Measurements from ENCODE around the gene SYNDIG1.
"Not testable (repeated sequence)": the region's sequence is repeated elsewhere in the genome, so short reads cannot be mapped to it uniquely, and the experiment has no call there.

Gene SYNDIG1

DNA sequence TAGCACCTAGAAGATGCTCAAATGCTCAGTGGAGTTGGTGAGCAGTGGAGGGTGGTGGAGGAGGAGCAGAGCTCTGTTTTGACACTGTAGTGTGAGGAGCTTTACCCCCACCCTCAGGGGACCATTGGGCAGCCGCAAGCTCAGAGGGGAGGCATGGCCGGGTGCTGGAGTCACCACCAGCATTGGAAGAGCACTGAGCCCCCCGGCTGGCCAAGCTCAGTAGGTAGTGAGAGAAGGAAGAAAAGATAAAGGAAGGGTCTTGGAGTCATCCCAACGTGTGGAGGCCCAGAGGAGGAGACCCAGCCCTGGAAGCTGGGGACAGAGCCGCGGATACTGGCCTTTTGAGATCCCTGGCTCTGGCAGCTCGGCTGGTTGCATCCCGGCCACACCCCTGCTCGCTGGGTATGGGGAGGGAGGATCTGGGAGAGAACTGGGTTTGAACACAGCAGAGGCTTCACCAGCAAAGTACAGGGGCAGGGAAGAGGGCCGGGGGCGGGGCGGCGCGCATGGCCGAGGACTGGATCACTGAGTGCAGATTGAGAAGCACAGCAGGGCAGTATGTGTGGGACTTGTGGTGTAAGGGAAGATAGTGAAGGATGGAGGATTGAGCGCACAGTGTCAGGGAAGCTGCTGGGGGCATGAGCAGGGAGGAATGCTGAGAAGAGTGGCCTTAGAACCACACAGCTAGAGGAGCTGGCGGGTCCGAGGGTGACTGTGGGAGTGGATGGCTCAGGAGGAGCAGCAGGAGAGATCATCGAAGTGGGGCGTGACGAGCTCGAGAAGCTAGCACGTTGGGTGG lies 24.4 kb downstream of the SYNDIG1 start:
- no peak for DNase-seq

DNA sequence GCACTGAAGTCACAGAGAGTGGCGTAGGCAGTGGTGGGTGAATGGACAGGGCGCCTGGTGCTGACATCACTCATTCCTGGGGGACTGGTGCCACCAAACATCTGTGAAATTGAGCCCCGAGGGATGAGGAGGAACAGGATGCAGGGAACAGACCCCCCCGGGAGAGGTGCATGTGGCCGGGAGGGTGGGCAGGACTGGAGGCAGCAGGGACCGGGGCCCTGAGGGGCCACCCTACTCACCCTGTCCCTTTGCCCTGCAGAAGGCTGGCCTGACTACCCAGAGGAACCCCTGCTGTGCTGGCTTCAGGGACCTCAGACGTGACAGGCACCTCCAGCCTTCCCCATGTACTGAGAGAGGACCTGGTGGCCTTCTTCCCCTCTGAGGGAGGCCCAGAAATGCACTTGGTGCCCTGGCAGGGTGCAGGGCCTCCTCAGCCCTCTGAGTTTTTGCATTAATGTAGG lies 25.1 kb downstream of the SYNDIG1 start:
- no peak for DNase-seq

DNA sequence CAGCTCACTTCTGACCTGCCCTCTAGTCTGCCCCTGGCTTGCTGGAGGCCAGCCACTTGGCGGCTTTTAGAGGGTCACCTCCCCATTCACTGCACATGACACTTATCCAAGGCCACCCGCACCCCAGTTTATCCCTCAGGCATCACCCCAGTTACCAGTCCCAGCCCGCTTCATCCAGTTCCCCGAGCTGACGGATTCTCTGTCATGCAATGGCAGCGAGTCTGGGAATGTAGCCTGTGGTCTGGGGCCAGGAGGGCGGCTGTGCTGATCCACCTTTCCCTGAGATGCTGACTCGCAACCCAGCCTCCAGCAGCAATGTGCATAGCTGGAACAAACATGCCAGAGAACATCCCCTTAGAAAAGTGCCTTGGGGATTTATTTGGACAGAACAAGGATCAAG lies 25.8 kb downstream of the SYNDIG1 start:
- no peak for DNase-seq

DNA sequence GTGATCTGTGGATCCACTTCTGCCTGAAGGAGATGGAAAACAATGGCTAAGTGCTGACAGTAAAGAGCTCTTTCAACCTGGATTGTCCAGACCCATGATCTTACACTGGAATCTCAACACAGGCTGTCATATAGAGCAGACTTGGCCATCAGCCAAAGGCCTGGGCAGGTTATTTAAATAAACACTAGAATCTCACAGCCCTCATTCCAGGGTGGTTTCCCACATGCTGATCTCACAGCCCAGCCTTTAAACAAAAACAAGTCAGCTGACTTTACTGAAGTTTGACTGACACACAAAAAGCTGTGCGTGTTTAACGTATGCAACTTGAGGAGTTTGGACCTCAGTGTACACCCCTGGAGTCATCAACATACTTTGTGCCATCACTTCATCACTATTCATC lies 28.4 kb downstream of the SYNDIG1 start:
- DNase-seq, result no peak

DNA sequence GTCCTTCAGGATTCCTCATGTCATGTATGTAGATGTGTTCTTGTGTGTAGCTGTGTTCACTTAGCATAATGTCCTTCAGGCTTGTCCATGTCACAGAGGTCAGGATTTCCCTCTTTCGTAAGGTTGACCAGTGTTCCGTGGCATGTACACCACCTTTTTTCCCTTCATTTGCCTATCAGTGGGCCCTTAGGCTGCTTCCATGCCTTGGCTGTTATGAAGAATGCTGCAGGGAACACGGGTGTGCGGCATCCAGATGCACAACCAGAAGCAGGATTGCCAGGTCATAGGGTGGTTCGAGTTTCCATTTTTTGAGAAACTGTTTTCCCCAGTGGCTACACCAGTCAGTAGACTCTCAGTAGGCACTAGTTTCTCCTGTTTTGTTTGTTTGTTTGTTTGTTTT lies 29.2 kb downstream of the SYNDIG1 start:
- DNase-seq, result no peak

DNA sequence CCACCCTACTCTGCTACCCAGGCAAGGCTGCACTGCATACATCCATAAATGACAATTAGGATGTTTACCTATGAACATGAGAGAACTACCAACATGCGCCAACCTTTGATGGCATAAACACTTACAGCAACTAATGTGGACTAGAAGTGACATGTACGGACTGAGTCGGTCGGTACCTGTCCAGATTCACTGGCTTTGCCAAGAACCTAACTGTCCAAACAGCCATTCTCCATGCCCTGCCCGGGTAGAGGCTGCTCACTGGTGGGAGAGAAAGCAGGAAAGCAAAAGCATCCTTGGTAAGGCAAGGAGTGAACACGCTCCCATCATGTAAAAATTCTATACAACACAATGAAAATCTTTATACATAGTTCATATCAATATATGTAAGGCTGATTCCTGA lies 30.0 kb downstream of the SYNDIG1 start:
- DNase-seq, result no peak

DNA sequence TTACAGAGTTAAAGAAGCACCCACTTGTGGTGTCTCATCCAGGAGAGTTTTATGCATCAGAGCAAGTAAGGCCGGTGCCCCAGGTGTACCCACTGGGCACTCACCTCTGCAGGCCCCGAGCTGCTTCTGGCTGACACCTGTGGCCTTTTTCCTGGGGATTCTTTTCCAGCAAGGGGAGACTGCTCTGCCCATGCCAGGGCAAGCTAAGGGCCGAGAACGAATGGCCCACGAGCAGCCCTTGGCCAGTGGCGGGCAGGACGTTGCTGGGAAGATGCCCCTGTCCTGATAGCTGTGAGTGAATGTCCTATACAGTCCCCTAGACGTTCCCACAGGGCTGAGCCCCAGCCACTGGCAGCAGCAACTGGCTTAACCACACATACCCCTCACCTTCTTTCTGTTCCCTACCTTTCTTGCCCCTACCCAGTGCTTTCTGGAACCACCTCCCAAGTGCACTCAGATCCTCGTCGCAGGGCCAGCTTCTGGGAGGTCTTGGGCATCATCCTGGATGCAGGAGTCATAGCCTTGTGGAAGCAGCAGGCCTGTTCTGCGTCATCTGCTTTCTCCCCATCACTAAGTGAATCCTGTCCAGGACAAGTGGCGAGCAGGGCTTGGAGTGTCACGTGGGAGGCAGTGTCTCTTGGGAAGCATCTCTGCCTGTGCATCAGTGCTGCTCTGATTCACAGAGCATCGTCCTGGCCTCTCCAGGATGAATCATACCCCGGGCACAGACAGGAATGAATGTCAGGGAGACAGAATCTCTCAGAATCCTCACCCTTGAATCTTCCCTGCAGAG lies 32.5 kb downstream of the SYNDIG1 start:
- peak; percentile 23 for DNase-seq

DNA sequence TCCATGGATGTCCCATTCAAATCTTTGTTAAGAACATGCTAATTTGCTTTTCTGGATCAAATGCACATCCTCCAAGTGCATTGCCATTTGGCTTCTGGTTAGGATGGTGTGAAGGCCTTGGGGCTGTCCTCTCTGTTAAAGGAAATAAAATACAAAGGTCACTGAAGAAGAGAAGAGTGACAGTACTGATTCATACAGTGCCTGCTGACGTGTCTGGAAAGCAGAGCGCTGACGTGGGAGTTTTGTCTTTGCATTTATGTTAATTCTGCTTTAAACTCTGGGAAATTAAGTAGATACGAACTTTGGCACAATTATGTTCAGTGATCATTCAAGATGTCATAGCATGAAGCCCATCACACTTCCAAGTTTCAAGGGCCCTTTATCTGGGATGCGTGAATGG lies 33.2 kb downstream of the SYNDIG1 start:
- DNase-seq, result no peak

DNA sequence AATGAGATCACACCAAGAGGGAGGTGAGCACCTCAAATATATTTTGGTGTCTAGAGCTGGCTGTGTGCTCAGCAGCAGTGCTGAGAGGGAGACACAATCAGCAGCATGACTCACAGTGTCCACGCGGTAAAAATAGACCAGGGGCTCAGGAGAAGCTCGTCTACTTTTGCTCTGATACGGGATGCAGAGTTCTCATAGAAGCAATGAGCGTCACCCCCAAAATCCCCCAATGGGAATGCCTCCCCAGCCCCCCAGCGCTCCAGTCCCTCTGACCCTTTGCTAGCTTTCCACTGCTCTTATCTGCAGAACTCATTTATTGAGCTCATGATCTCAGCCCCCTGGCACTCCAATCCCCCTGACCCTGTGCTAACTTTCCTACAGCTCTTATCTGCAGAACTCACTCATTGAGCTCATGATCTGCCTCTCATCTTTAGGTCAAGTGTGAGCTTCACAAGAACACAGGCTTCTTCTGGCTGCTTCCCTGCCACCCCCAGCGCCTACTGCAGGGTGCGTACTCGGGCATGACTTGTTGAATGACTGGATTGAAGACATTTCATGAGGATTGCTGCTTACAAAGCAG lies 34.0 kb downstream of the SYNDIG1 start:
- peak; percentile 34 for DNase-seq

DNA sequence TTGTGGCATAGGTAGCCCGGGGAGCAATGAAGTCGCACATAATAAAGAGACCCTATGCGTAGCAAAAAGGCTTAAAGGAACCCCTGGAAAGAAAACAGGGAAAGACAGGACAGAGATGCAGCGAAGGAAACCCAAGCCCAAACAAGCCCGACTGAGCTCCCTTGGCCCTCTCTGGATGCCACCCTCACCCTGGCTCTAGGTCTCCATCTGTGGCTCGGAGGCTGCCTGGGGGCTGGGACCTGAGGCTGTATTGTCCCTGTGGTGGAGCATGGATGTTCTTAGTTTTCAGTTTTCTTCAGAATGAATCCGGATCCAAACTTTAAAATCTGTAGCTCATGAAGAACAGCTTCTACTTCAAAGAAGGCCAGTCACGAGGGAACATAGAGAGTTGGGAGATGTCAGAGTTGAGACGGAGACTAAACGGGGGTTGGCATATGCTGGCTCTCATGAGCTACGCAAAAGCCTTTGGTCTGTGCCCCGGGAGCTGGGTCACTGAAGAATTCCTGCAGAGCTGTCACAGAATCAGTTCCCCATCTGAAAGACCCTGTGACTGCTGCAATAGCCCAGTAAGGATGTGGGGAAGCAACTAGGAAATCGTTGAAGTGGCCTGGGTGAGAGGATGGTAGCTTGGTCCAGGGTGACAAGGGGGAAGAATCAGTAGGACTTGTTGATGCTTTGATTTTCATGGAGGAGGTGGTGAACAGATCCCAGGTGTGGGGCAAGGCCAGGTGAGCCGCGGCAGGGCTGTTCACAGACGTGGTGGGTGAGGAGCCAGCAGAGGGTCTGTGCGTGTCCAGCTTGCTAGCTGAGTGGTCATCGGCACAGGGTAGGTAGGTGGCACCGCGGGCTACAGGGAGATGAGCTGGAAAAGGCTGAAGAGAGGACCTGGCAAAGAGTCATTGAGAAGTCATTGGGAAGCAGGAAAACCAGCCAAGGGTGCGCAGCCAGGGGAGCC lies 35.2 kb downstream of the SYNDIG1 start:
- no peak for DNase-seq

DNA sequence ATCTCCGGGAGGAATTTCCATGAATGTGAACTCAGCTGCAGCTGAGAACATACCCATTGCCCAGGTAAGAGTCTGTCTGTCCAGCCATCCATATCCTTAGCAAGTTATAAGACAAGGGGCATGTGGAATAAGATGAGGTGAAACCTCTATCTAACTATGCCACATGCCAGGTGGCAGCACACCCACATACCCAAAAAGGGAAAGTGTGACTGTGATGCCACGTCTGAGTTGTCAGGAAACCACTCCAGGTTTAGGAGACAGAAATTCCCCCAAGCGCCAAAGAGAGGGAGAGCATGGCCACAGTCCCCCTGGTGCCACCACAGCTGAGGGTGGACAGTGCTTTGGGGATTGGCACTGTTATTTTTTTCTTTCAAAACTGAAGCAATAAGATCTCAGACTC lies 36.7 kb downstream of the SYNDIG1 start:
- DNase-seq, result no peak

DNA sequence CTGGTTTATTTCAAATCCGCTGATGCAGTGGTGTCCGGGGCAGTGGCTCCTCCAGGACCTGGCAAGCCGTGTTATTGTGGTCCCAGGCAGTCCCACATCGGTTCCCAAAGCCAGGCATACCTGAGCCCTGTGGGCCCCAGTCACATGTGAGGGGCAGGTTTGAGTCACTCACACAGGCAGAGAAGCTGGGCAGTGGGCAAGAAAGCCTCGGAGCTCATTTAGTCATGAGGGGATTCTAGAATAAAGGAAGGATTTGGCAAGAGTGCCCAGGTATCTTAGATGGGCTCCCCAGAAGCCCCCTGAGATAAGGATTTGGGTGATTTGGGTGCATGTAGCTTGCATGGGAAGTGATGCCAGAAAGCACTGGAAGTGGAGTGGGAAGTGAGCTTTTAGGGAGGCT lies 37.3 kb downstream of the SYNDIG1 start:
- DNase-seq, result no peak

DNA sequence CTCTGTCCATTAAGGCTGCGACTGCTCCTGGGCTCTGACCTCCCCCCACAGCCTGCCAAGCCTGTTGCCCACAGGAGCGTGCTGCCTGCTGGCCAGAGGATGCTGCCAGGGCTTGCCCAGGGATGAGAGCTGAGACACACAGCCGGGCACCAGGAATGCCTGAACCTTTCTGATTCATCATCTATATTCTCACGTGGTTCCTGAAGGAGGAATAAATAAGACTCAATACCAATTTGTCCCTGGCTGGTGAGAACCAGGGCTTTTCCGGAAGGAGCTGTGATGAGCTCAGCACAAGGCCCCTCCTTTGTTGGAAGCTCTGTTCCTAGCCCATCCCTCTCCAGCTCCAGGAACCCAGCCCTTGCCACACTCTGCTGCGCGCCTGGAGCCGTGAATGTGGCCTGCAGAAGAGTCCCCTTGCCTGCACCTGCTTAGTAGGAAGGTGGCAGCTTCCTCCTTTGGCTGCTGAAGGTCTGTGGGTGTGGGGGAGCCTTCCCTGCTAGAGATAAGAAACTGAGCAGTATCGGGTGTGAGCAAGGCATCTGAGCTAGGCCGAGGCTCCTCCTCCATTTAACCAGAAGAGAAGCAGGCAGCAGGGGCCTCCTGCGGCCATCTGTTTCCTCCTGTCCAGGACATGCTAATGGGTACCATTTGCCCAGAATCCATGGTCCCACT lies 37.9 kb downstream of the SYNDIG1 start:
- no peak for DNase-seq

DNA sequence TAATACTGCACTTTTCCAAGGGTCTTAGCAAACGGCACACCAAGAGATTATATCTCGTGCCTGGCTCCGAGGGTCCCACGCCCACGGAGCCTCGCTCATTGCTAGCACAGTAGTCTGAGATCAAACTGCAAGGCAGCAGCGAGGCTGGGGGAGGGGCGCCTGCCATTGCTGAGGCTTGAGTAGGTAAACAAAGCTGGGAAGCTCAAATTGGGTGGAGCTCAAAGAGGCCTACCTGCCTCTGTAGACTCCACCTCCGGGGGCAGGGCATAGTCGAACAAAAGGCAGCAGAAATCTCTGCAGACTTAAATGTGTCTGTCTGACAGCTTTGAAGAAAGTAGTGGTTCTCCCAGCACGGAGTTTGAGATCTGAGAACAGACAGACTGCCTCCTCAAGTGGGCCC lies 43.0 kb downstream of the SYNDIG1 start:
- not testable (repeated sequence) for DNase-seq

DNA sequence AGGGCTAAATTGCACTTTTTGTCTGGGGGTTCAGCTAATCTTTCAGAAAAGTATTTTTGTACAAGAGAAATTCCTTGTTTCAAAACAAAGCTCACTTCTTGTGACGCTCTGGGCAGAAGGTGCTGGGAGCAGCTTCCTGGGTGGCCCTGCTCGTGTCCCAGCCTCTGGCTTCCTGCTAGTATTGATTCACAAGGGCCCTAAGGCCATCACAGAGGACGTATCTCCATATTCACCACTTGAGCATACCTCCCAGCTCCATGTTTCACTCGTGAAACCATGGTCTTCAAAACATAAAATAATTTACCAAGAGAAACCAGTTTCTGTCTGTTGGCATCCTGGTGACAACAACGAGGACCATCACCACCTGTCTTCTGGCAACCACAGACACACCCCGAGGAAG lies 49.1 kb downstream of the SYNDIG1 start:
- no peak for DNase-seq

DNA sequence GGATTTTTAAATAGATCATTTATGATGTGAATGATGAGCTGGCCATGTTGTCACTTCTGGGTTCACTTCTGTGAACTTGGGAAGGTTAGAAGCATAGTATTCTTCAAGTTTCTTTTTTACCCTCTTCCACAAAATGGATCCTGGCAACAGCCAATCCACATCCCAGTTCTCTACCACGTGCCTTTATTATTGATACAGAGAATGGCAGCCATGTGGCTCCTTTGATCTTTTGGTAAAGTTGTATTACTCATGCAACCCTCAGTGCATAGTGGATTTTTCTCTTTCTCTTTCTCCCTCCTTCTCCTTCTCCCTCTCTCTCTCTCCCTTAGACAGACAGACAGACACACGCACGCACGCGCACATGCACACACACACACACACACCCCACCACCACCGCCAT lies 50.0 kb downstream of the SYNDIG1 start:
- DNase-seq, result no peak

DNA sequence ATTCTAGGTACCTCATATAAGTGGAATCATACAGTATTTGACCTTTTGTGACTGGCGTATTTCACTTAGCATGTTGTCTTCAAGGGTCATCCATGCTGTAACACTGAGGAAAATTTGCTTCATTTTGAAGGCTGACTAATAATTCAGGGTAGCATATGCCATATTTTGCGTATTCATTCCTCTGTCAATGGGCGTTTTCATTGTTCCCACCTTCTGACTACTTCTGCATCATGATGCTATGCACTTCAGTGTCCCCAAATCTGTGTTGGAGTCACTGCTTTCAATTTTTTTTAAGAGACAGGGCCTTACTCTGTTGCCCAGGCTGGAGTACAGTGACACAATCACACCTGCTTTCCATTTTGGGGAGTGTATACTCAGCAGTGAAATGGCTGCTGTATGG lies 51.6 kb downstream of the SYNDIG1 start:
- no peak for DNase-seq

DNA sequence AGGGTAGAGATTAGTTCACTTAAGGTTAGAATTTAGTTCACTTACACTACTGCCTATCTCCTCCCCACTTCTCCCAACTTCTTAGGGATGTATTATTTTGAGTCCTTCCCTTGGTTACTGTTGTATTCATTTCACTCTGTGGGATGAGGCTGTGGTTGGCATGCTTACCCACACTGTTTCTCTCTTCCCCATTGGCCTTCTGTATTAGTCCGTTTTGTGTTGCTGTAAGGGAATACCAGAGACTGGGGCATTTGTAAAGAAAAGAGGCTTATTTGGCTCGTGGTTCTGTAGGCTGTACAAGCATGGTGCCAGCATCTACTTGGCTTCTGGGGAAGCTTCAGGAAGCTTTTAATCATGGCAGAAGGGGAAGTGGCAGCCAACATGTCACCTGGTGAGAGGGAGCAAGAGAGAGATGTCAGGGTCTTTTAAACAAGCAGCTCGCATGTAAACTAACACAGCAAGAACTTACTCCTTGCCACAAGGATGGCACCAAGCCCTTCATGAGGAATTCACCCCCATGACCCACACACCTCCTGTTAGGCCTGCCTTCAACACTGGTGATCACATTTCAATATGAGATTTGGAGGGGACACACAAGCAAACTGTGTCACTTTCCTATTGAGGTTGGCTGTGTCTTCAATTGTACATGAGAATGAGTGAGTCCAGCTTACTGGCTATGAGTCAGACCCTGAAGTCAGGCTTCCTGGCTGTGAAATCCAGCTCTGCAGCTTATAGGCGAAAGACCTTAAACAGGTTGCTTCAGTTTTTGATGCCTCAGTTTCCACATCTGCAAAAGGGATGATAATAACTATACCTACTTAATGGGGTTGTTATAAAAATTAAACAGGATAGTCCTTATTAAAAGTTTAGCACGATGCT lies 53.3 kb downstream of the SYNDIG1 start:
- DNase-seq, result no peak

DNA sequence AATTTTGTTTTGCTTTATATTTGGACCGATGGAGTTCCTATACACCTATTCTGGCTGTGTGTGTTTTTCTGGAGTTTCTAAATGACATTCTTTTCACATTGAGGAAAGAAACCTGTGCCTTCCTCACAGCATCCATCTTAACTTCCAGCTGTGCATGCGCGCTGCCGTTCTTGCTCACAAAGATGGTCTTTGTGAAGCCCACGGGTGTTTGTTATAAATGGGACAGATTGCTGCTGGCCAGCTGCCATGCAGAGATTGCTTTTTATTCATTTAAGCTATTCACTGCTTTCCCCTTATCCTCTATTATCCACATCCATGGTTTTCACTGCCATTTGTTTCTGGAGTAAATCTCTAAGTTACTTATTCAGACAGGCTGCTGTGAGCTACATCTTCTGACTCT lies 54.2 kb downstream of the SYNDIG1 start:
- peak; percentile 79 for DNase-seq

DNA sequence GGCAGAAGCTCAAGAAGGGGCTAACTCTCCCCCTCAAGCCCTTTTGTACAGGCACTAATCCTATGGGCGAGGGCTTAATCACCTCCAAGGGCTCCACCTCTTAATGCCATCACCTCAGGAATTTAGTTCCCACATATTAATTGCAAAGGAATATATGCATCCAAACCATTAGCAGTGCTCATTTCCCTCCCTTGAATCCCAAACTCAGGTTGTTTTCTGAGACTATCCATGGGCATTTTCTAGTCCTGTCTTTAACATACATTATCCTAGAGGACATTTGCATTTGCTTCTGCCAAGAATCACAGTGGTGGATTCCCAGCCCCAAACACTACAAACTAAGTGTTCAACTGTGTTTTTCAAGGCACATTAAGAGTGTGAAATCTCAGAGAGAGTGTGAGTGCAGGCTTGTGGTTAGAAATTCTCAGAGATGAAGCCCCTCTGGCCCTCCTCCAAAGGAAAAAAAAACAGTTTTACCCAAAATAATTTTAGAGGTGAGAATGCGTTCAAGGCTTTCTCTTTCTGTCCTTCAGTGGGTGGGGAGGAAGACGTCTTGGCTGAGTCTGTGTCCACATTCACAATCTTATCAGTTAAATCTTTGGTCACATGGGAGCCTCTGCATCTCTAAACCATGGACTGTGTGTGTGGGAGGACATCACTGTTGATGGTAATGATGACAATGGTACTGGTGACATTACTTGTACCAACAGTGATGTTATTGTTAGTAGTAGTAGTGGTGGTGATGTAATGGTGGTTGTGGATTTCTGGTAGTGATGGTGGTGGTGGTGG lies 59.3 kb downstream of the SYNDIG1 start:
- DNase-seq, result no peak
